HAP-1 (cell line): ENCODE measurements around the gene GLP1R.

ENCODE experiments used
- DNase-seq, 2 experiments: peaks; one replicate each; pipeline ENCODE4 v3.0.0-alpha.2; 2016 to 2020; ENCODE audit warnings: low spot score in 2 of 2
- H3K27me3 ChIP-seq: fragments of 250-450 bp; sonication (Bioruptor Pico); 2 replicates; pipeline ENCODE4 v1.5.1; 2020; ENCODE audit warnings: low read depth, mild to moderate bottlenecking, moderate library complexity
- H3K36me3 ChIP-seq: fragments of 250-450 bp; sonication (Bioruptor Pico); replicated peaks from 2 replicates; pipeline ENCODE4 v1.5.1; 2020; ENCODE audit warnings: mild to moderate bottlenecking
- H3K4me1 ChIP-seq: fragments of 250-450 bp; sonication (Bioruptor Pico); 2 replicates; pipeline ENCODE4 v1.5.1; 2020; ENCODE audit warnings: mild to moderate bottlenecking
- H3K4me3 ChIP-seq: fragments of 250-450 bp; sonication (Bioruptor Pico); 2 replicates; pipeline ENCODE4 v1.5.1; 2020; ENCODE audit warnings: mild to moderate bottlenecking, moderate library complexity
- H3K9me3 ChIP-seq: fragments of 250-450 bp; sonication (Bioruptor Pico); 2 replicates; pipeline ENCODE4 v1.5.1; 2020; ENCODE audit warnings: mild to moderate bottlenecking, moderate library complexity
- in situ Hi-C: fragments of 300-500 bp; cut with MboI; formaldehyde crosslinking; loops from 3 replicates; pipeline ENCODE4 v1.14.3; 2020; ENCODE audit warnings: low sequenced_read_pairs, inconsistent platforms, mixed read lengths

The GLP1R gene

GRCh38 chr6:39061588-39061987 is 13.0 kb downstream of the GLP1R start:
- in situ Hi-C loops, result no loop called here
- Histone ChIP-seq H3K4me3 (no peak overlapping the region), H3K4me1 (no peaks in the 10 kb centered on the region), H3K27me3 (no peaks in the 10 kb centered on the region), H3K36me3 (no peaks in the 10 kb centered on the region; the same call in 1 of the 2 replicates), H3K9me3 (no peaks in the 10 kb centered on the region)
- DNase-seq, result no peak

DNA sequence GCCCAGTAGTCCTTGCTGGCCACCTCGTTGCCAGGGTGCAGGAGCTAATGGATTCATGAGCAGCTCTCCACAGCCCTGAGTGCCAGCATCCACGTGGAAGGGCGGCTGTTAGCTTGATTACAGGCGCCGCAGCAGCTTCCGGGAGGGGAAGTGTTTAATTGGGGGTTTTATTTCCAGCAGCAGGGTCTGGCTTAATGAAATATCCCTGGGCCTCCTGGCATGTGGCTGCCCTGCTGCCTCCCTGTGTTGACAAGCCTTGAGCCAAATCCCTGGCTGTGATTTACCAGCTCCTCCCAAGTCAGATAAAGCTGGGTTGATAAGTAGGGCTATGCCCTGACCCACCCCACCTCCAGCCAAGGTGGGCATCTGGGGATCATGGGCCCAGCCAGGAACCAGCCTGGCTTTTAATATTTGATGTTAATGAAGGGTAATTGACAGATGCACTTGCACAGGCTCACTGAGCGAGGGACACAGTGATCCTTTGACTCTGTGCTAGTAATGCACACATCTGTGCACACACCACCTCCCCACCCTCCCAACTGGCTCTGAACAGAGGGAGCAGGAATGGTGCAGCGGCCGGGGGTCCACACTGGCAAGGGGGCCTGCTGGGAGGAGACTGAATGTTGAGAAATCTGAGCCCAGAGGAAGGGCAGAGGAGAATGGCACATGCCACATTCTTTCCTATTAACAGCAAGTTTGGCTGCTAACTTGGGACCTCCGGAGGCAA is 13.6 kb downstream of the GLP1R start:
- H3K9me3 ChIP-seq, result no peaks in the 10 kb centered on the region
- no peaks in the 10 kb centered on the region for H3K4me1 ChIP-seq
- H3K36me3 ChIP-seq, result no peaks in the 10 kb centered on the region; the same call in 1 of the 2 replicates
- H3K27me3 ChIP-seq, result no peaks in the 10 kb centered on the region
- DNase-seq, result no peak
- no peak overlapping the region for H3K4me3 ChIP-seq
- in situ Hi-C loops, result no loop called here

- H3K36me3 ChIP-seq, result no peaks in the 10 kb centered on the region; the same call in 1 of the 2 replicates
- H3K4me1 ChIP-seq, result no peaks in the 10 kb centered on the region
- in situ Hi-C loops, result no loop called here
- no peaks in the 10 kb centered on the region for H3K27me3 ChIP-seq
- no peaks in the 10 kb centered on the region for H3K9me3 ChIP-seq
- no peak for DNase-seq
- H3K4me3 ChIP-seq, result no peak overlapping the region
Observed at GRCh38 chr6:39063526-39063925, 14.9 kb downstream of the GLP1R start.

- in situ Hi-C loops, result no loop called here
- H3K4me3 ChIP-seq, result no peak overlapping the region
- no peaks in the 10 kb centered on the region for H3K27me3 ChIP-seq
- H3K9me3 ChIP-seq, result no peaks in the 10 kb centered on the region
- no peaks in the 10 kb centered on the region for H3K4me1 ChIP-seq
- no peaks in the 10 kb centered on the region for H3K36me3 ChIP-seq
- DNase-seq, result no peak
Observed at GRCh38 chr6:39065561-39065960, 17.0 kb downstream of the GLP1R start.

GRCh38 chr6:39068391-39068790 is 19.8 kb downstream of the GLP1R start:
- Histone ChIP-seq H3K4me1 (no peaks in the 10 kb centered on the region), H3K9me3 (no peaks in the 10 kb centered on the region), H3K4me3 (no peak overlapping the region), H3K27me3 (no peaks in the 10 kb centered on the region; the same call in 1 of the 2 replicates), H3K36me3 (no peaks in the 10 kb centered on the region)
- no peak for DNase-seq
- in situ Hi-C loops, result no loop called here

- H3K4me3 ChIP-seq, result no peak overlapping the region
- H3K9me3 ChIP-seq, result no peaks in the 10 kb centered on the region
- no peaks in the 10 kb centered on the region for H3K4me1 ChIP-seq
- no peak for DNase-seq
- no peaks in the 10 kb centered on the region; the same call in 1 of the 2 replicates for H3K27me3 ChIP-seq
- in situ Hi-C loops, result no loop called here
- H3K36me3 ChIP-seq, result no peaks in the 10 kb centered on the region
Observed at GRCh38 chr6:39072830-39073229, 24.2 kb downstream of the GLP1R start.

GRCh38 chr6:39073471-39074355 is 25.1 kb downstream of the GLP1R start:
- Histone ChIP-seq H3K36me3 (no peaks in the 10 kb centered on the region), H3K9me3 (no peaks in the 10 kb centered on the region), H3K4me1 (no peaks in the 10 kb centered on the region), H3K4me3 (no peak overlapping the region), H3K27me3 (no peaks in the 10 kb centered on the region; the same call in 1 of the 2 replicates)
- DNase-seq, result no peak
- in situ Hi-C loops, result no loop called here

- in situ Hi-C loops, result no loop called here
- Histone ChIP-seq H3K4me1 (no peaks in the 10 kb centered on the region), H3K27me3 (no peaks in the 10 kb centered on the region; the same call in 1 of the 2 replicates), H3K36me3 (no peaks in the 10 kb centered on the region), H3K9me3 (no peaks in the 10 kb centered on the region), H3K4me3 (no peak overlapping the region)
- no peak for DNase-seq
Observed at GRCh38 chr6:39074486-39074885, 25.9 kb downstream of the GLP1R start.

GRCh38 chr6:39075010-39075686 is 26.6 kb downstream of the GLP1R start:
- in situ Hi-C loops, result no loop called here
- no peaks in the 10 kb centered on the region; the same call in 1 of the 2 replicates for H3K27me3 ChIP-seq

GRCh38 chr6:39075807-39076622 is 27.4 kb downstream of the GLP1R start:
- H3K4me1 ChIP-seq, result no peaks in the 10 kb centered on the region
- H3K27me3 ChIP-seq, result no peaks in the 10 kb centered on the region; the same call in 1 of the 2 replicates
- DNase-seq, result no peak
- no peak overlapping the region for H3K4me3 ChIP-seq
- in situ Hi-C loops, result no loop called here
- no peaks in the 10 kb centered on the region for H3K9me3 ChIP-seq
- no peaks in the 10 kb centered on the region for H3K36me3 ChIP-seq

More at GRCh38 chr6:39075010-39075686, 26.6 kb downstream of the GLP1R start:
- no peak for DNase-seq
- Histone ChIP-seq H3K9me3 (no peaks in the 10 kb centered on the region), H3K4me3 (no peak overlapping the region), H3K36me3 (no peaks in the 10 kb centered on the region), H3K4me1 (no peaks in the 10 kb centered on the region)

GRCh38 chr6:39076623-39077535 is 28.3 kb downstream of the GLP1R start:
- no peaks in the 10 kb centered on the region for H3K27me3 ChIP-seq
- no peaks in the 10 kb centered on the region for H3K36me3 ChIP-seq
- in situ Hi-C loops, result no loop called here

GRCh38 chr6:39077882-39078594 is 29.5 kb downstream of the GLP1R start:
- Histone ChIP-seq H3K27me3 (no peaks in the 10 kb centered on the region), H3K9me3 (no peaks in the 10 kb centered on the region), H3K36me3 (no peaks in the 10 kb centered on the region), H3K4me1 (no peaks in the 10 kb centered on the region), H3K4me3 (no peak overlapping the region)
- DNase-seq, result no peak
- in situ Hi-C loops, result no loop called here

More at GRCh38 chr6:39076623-39077535, 28.3 kb downstream of the GLP1R start:
- Histone ChIP-seq H3K4me1 (no peaks in the 10 kb centered on the region), H3K9me3 (no peaks in the 10 kb centered on the region), H3K4me3 (no peak overlapping the region)
- DNase-seq, result no peak
